Measurements from ENCODE around the gene ACOXL. TPM values are rescaled to one million over a fixed set of nuclear protein-coding genes. Genes with fewer than 3 reads are reported as not detected.

Gene ACOXL
- total RNA-seq, 1 donor = not detected

- H2AFZ ChIP-seq (ENCODE audit: low read length) = no peak overlapping the region
- H3K27me3 ChIP-seq (ENCODE audit: insufficient read depth, low read length) = peaks cover 61% of the 10 kb centered on the region
- H3K4me1 ChIP-seq (ENCODE audit: insufficient read depth, low read length) = no peaks in the 10 kb centered on the region
- no peak for DNase-seq (ENCODE audit: insufficient read length, low spot score, missing footprints)
- H3K36me3 ChIP-seq (ENCODE audit: insufficient read depth, low read length) = no peaks in the 10 kb centered on the region
- no peak overlapping the region for H3K4me3 ChIP-seq (ENCODE audit: insufficient read depth, low read length)
- no peak overlapping the region for H3K4me2 ChIP-seq (ENCODE audit: insufficient read depth, low read length)
- H3K9me3 ChIP-seq (ENCODE audit: low read depth, low read length) = peaks cover 2% of the 10 kb centered on the region
- TF ChIP-seq CTCF (IDR thresholded peaks at IDR 0.05; ENCODE audit: extremely low read depth, low read depth, low read length) = no peak
- H3K27ac ChIP-seq (ENCODE audit: low read depth, low read length) = no peak overlapping the region
- H4K20me1 ChIP-seq (ENCODE audit: insufficient read depth, low read length) = no peaks in the 10 kb centered on the region
- no peaks in the 10 kb centered on the region for H3K79me2 ChIP-seq (ENCODE audit: insufficient read depth, low read length)
Measured at GRCh38 chr2:110727923-110728322, 4.5 kb upstream of the ACOXL start.

- DNase-seq (ENCODE audit: insufficient read length, low spot score, missing footprints) = no peak
- H3K4me3 ChIP-seq (ENCODE audit: insufficient read depth, low read length) = no peak overlapping the region
- H3K27me3 ChIP-seq (ENCODE audit: insufficient read depth, low read length) = peaks cover 62% of the 10 kb centered on the region
- peaks cover 2% of the 10 kb centered on the region for H3K9me3 ChIP-seq (ENCODE audit: low read depth, low read length)
- H4K20me1 ChIP-seq (ENCODE audit: insufficient read depth, low read length) = no peaks in the 10 kb centered on the region
- no peak overlapping the region for H2AFZ ChIP-seq (ENCODE audit: low read length)
- TF ChIP-seq CTCF (IDR thresholded peaks at IDR 0.05; ENCODE audit: extremely low read depth, low read depth, low read length) = no peak
- no peaks in the 10 kb centered on the region for H3K79me2 ChIP-seq (ENCODE audit: insufficient read depth, low read length)
- H3K27ac ChIP-seq (ENCODE audit: low read depth, low read length) = no peak overlapping the region
- no peaks in the 10 kb centered on the region for H3K36me3 ChIP-seq (ENCODE audit: insufficient read depth, low read length)
- no peaks in the 10 kb centered on the region for H3K4me1 ChIP-seq (ENCODE audit: insufficient read depth, low read length)
- no peak overlapping the region for H3K4me2 ChIP-seq (ENCODE audit: insufficient read depth, low read length)
Measured at GRCh38 chr2:110729106-110729505, 3.3 kb upstream of the ACOXL start.

GRCh38 chr2:110731064-110731463 is 1.3 kb upstream of the ACOXL start:
- no peak overlapping the region for H3K4me3 ChIP-seq (ENCODE audit: insufficient read depth, low read length)
- H4K20me1 ChIP-seq (ENCODE audit: insufficient read depth, low read length) = no peaks in the 10 kb centered on the region
- H3K27ac ChIP-seq (ENCODE audit: low read depth, low read length) = no peak overlapping the region
- no peak for TF ChIP-seq CTCF (IDR thresholded peaks at IDR 0.05; ENCODE audit: extremely low read depth, low read depth, low read length)
- peaks cover 76% of the 10 kb centered on the region for H3K27me3 ChIP-seq (ENCODE audit: insufficient read depth, low read length)
- no peaks in the 10 kb centered on the region for H3K79me2 ChIP-seq (ENCODE audit: insufficient read depth, low read length)
- H3K9me3 ChIP-seq (ENCODE audit: low read depth, low read length) = peaks cover 2% of the 10 kb centered on the region
- no peak overlapping the region for H2AFZ ChIP-seq (ENCODE audit: low read length)
- H3K36me3 ChIP-seq (ENCODE audit: insufficient read depth, low read length) = no peaks in the 10 kb centered on the region
- no peak for DNase-seq (ENCODE audit: insufficient read length, low spot score, missing footprints)
- H3K4me1 ChIP-seq (ENCODE audit: insufficient read depth, low read length) = no peaks in the 10 kb centered on the region
- no peak overlapping the region for H3K4me2 ChIP-seq (ENCODE audit: insufficient read depth, low read length)

GRCh38 chr2:110735366-110735765 is 3.0 kb downstream of the ACOXL start:
- no peaks in the 10 kb centered on the region for H3K79me2 ChIP-seq (ENCODE audit: insufficient read depth, low read length)
- no peaks in the 10 kb centered on the region for H3K36me3 ChIP-seq (ENCODE audit: insufficient read depth, low read length)
- no peak overlapping the region for H3K4me2 ChIP-seq (ENCODE audit: insufficient read depth, low read length)
- TF ChIP-seq CTCF (IDR thresholded peaks at IDR 0.05; ENCODE audit: extremely low read depth, low read depth, low read length) = no peak
- no peak overlapping the region for H3K27ac ChIP-seq (ENCODE audit: low read depth, low read length)
- peak; percentile 66 for DNase-seq (ENCODE audit: insufficient read length, low spot score, missing footprints)
- H4K20me1 ChIP-seq (ENCODE audit: insufficient read depth, low read length) = no peaks in the 10 kb centered on the region
- peaks cover 70% of the 10 kb centered on the region for H3K27me3 ChIP-seq (ENCODE audit: insufficient read depth, low read length)
- H3K4me3 ChIP-seq (ENCODE audit: insufficient read depth, low read length) = no peak overlapping the region
- peaks cover 5% of the 10 kb centered on the region for H3K9me3 ChIP-seq (ENCODE audit: low read depth, low read length)
- H2AFZ ChIP-seq (ENCODE audit: low read length) = no peak overlapping the region
- H3K4me1 ChIP-seq (ENCODE audit: insufficient read depth, low read length) = no peaks in the 10 kb centered on the region
